Stimulated activated CD8-positive, alpha-beta memory T cell treated with anti-CD3 and anti-CD28 coated beads, Interleukin-4, amount 100 ng/mL, for 48 hours (primary cell): Measurements from ENCODE around the gene TYW1B.
"Not testable (repeated sequence)": the region's sequence is repeated elsewhere in the genome, so short reads cannot be mapped to it uniquely, and the experiment has no call there.

Experiments
- DNase-seq: peaks from one replicate; pipeline ENCODE4 v3.0.0-alpha.2; 2020

TYW1B gene

DNA sequence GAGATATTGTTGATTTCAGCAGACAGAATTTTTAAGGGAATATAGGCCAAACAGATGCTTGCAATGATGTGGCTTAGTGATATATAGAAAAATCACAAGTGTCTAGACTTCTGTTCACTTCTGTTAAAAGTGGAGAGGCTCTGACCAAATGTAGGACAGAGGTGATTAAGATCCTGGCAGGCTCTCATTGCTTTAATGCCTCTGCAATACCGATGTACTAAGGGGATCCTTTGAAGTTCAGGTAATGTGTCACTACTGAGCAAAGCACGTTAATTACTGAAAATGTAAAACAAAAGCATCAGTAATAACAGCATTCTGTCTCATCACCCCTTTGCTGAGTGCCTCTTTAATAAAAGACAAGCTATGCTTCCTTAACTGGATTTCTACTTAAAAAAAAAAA, 131.4 kb downstream of the TYW1B start:
- DNase-seq: not testable (repeated sequence)

DNA sequence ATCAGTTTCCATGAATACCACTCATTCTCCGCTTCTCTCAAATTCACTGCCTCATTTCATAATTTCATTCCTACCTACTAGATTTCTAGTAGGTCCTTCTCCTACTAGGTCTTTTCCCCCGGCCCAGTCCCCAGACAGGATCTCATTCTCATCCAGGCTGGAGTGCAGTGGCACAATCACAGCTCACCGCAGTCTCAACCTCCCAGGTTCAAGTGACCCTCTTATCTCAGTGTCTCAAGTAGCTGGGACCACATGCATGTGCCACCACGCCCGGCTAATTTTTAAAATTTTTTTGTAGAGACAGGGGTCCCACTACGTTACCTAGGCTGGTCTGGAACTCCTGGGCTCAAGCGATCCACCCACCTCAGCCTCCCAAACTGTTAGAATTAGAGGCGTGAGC, 132.5 kb downstream of the TYW1B start:
- DNase-seq: not testable (repeated sequence)

- not testable (repeated sequence) for DNase-seq
Observed at GRCh38 chr7:72691442-72691841, 136.6 kb downstream of the TYW1B start.

DNA sequence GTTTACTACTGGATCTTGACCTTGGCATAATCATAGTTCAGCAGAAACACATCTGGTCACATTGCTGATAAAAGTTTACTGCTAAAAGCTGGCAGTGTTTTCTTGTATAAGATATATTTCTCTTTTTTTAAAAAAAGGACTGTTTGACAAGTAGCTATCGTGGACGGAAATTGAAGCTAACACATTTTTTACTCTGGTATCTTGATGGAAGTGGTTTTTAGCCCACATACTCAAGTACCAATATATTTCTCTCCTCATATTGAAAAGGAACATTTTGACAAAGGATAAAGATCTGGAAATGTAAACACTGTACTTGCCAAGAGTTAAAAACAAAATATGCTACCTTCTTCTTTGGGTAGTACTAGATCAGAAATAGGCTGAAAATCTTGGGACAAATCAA, 137.8 kb downstream of the TYW1B start:
- not testable (repeated sequence) for DNase-seq

GRCh38 chr7:72689344-72689743, 138.7 kb downstream of the TYW1B start:
- not testable (repeated sequence) for DNase-seq

- DNase-seq: not testable (repeated sequence)
Observed at GRCh38 chr7:72681211-72681610, 146.8 kb downstream of the TYW1B start.

- DNase-seq: not testable (repeated sequence)
Observed at GRCh38 chr7:72676880-72677279, 151.1 kb downstream of the TYW1B start.

DNA sequence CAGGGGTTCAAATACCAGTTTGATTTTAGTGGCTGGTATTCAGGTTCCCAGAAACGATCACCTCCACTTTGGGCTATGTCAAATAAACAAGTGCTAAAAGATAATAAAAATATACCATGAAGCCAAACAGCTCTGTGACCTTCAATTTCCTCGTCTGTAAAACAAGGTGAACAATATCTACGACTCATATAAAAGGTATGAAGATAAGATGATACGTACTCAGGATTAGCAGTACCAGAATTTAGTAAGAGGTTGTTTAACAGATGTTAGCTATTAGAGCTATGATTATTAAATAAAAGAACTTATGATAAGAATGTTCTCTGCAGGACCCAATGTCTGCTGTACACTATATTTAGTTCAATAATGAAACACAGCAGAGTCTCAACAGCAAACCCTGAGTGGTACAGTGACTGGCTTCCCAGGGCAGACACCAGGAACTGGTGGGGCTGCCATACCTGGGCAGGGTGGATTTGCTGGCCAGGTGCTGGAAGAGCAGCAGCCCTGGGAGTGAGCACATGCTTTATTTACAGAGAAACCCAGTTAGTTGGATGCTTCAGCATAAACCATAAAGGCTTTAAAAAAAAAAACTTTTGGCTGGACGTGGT, 151.8 kb downstream of the TYW1B start:
- not testable (repeated sequence) for DNase-seq

DNA sequence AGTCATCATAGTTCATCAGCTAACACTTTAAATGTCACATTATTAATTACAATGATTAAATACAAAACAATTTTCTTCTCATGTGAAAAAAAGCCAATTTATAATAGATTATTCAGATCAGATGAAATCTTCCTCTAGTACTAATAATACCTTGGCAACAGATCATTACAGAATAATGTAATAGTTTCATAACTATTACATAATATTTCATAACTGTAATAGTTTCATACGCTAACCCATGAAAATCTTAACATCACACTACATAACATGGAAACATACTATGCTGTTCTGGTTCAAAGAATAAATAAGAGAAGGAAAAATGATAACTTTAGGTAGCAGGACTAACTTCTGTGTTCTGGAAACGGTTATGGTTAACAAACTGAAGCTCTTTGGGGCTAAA, 152.3 kb downstream of the TYW1B start:
- not testable (repeated sequence) for DNase-seq

DNA sequence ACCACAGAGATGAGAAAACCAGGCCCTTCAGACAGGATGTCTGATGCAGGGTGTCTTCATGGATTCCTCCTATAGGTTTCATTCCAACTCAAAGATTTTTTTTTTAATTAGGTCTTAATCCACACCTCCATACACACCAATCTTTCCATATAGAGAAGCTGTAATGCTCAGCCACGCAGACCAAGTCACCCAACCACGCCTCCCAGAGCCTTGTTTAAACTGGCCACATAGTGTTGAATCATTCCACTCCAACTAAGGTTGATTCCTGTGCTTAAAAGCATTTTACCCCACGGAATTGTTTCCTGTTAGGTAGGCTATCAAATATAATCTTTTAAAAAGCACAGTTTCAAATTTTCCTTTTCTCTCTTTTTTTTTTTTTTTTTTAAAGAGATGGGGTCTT, 153.6 kb downstream of the TYW1B start:
- DNase-seq: no peak

GRCh38 chr7:72670850-72671249, 157.2 kb downstream of the TYW1B start:
- DNase-seq: not testable (repeated sequence)

GRCh38 chr7:72668435-72668834, 159.6 kb downstream of the TYW1B start:
- not testable (repeated sequence) for DNase-seq

DNA sequence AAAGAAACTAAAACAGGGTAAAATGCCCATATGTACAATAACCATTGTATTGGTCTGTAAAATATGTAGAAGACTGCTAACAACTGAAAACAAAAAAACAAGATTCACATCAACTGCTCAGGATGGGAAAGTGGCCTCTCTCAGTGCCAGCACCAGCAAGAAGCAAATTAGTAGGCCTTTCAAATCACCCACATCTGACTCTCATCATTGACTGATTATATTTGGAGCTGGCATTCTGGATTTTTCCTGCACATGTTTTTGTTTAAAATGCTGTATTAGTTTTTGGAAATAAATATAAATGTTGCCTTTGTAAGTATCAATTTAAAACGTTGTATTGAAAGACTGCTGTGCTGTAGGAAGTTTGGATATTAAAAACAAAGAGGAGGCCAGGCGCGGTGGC, 161.0 kb downstream of the TYW1B start:
- not testable (repeated sequence) for DNase-seq

DNA sequence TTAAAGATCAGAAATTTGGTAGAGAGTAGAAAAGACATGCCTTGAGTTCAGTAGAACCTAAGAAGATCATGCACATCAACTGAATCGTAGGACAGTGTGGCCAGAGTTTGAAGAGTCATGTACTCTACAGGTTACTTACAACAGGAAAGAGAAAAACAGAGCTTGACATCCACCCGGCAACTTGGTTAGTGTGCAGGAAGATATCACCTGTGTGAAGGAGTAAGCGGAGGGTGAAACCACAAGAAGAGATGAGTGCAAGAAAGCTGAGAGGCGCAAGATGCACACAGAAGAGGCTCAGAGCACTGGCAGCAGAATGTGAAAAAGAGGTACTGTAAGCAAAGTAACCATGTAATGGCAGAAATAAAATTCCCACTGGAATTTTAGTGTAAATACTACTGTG, 179.4 kb downstream of the TYW1B start:
- not testable (repeated sequence) for DNase-seq

DNA sequence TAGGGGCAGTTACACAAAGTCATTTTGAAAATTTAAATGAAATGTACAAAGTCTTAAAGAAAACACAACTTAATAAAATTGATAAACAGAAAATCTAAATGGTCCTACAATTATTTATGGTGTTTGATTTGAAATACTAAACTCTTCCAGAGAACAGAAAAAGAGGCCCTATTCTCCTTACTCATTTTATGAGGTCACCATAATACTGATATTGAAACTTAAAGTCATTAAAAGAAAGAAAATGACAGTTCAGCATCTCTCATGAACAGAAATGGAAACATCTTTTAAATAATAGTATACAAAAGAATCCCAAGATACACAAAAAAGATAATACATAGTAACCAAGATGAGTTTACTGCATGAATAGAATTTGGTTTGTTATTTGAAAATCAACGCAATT, 184.3 kb downstream of the TYW1B start:
- not testable (repeated sequence) for DNase-seq

- not testable (repeated sequence) for DNase-seq
Observed at GRCh38 chr7:72641485-72642248, 186.3 kb downstream of the TYW1B start.

- DNase-seq: not testable (repeated sequence)
Observed at GRCh38 chr7:72640740-72641139, 187.3 kb downstream of the TYW1B start.

DNA sequence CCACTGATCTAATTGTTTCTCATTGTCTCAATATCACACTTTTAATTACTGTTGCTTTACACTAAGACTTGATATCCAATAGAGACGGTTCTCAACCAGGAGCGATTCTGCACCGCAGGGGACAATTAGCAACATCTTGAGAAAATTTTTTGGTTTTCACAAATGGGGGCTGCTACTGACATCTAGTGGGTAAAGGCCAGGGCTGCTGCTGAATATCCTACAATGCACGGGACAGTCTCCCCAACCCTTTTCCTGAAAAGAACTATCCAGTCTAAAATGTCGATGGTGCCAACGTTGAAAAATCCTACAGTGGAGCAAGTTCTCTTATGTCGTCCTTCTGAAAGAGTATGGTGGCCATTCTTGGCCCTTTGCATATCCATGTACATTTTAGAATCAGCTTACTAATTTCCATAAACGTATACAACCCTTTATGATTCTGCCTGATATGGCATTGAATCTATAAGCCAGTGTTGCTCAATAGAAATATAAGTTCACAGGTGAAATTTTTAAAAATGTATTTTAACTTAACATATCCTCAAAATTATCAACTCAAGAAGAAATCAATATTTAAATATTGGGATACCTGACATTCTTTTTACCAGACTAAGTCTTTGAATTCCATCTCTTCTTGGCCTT, 192.6 kb downstream of the TYW1B start:
- DNase-seq: not testable (repeated sequence)

DNA sequence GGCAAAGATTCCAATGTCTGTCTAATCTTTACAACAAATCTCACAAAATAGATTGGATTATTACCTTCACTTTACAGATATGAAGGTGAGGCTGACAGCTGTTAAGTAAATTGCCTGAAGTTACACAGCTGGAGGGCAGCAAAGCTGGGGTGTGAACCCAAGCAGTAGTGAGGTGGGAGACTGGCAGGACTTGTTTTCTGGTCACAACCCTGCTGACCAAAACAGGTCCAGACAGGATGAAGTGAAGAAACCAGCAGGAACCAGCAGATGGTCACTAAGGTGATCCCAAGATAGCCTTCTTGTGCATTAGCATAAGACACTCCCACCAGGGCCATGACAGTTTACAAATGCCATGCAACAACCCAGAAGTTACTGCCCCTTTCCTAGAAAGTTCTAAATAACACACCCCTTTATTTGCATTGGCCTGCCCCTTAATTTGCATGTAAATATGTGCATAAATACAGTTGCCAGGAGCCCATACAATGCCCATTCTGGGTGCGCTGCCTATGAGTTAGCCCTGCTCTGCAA, 195.2 kb downstream of the TYW1B start:
- DNase-seq: not testable (repeated sequence)

- not testable (repeated sequence) for DNase-seq
Observed at GRCh38 chr7:72628375-72628774, 199.6 kb downstream of the TYW1B start.

DNA sequence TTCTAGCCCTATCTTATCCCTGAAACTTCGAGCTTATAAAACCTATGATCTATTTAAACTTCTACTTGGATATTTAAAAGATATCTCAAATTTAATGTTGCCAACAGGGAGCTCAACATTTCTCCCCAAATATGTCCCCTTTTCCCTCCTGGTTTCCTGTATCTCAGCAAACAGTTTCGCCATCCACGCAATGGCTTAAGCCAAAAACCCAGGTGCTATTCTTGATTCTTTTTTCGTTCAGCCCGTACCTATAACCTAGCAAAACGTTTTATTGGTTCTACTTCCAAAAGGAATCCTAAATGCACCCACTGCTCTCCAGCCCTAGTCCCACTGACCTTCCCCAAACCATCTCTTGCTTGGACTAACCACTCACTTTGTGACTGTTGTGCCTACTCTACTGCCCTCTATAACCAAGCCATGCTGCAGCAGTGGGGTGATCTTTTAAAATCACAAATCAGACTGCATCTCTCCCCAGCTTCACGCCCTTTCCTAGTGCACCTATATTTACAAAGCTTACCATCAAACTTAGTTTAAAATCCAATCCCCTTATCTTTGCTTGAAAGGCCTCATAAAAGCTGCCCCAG, 201.5 kb downstream of the TYW1B start:
- DNase-seq: not testable (repeated sequence)

GRCh38 chr7:72625721-72626423, 202.1 kb downstream of the TYW1B start:
- DNase-seq: not testable (repeated sequence)

- no peak for DNase-seq
Observed at GRCh38 chr7:72622532-72622931, 205.5 kb downstream of the TYW1B start.
